ENCODE results near the gene TXNDC17.

- TF ChIP-seq CTCF (IDR thresholded peaks at IDR 0.05) (no peak), TCF7L2 (IDR thresholded peaks at IDR 0.05; ENCODE audit: low read depth, low read length) (no peak), REST (IDR thresholded peaks at IDR 0.05; ENCODE audit: insufficient read depth in 1 of 2, low read depth in 2 of 2, low read length in 1 of 2) (no peak)
Observed at GRCh38 chr17:6666557-6666956, 25.7 kb downstream of the TXNDC17 start.

All from Panc1 (cell line).